G401.6 (cell line): ENCODE results near the gene MEIOB.

ENCODE experiments used
- FAIRE-seq: peaks from 2 replicates; lab custom pipeline; 2012; peaks lifted over from hg19 to GRCh38; lab: Jason Lieb, UNC

The MEIOB gene

DNA sequence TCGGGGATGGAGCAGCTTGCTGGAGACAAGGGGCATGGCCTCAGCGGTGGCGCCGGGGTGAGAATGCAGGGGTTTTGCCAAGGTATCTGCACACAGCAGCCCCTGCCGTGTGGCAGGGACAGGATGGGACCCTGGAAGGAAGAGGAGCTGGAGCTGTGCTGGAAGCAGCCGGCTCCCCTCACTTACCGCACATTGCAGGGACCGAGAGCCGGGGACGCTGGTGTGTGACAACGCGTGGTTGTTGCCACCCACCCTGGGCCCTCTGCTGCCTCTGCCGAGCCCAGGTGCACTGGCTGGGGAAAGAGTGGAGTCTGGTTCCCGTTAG is 86.2 kb downstream of the MEIOB start:
- FAIRE-seq: no peak

DNA sequence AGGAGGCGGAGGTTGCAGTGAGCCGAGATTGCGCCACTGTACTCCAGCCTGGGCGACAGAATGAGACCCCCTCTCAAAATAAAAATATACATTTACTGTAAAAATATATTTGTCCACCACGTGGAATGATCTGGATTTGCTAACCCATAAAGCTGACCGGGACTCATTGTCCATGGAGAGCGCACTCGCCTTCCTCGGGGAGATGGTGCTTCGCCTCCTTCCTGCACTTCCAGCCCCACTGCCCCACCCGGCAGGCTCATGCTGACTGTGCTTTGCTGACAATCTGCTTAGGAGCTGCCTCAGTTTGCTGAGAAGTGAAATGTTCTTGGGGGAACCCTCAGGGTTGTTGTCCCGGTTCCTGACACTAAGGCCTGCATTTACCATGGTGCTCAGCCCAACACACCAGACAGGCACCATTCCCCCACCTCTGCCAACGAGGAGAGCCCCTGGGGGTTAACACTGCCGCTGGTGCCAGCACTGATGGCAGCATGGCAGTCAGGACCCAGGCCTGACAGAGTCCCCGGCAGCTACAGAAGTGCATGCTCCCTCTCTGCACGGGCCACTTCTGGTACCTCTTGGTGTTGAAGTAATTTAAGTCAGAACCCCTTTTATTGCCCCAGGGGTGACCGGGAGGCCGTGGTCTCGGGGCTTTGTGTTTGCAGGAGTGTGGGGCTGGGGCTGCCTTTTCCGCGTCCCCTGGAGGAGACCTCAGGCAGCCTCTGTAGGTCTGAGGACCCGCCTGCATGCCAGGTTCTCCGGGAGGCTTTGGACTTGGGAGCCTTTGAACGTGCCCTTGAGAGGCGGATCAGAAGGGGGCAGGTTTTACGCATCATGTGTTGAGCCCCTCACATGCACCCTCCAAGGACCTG is 86.8 kb downstream of the MEIOB start:
- no peak for FAIRE-seq
